ENCODE data around the gene DMPK. TPM values are rescaled to one million over a fixed set of nuclear protein-coding genes. Genes with fewer than 3 reads are reported as not detected.

DMPK gene
- total RNA-seq, 1 donor from 2014 or later, result 284 TPM

DNA sequence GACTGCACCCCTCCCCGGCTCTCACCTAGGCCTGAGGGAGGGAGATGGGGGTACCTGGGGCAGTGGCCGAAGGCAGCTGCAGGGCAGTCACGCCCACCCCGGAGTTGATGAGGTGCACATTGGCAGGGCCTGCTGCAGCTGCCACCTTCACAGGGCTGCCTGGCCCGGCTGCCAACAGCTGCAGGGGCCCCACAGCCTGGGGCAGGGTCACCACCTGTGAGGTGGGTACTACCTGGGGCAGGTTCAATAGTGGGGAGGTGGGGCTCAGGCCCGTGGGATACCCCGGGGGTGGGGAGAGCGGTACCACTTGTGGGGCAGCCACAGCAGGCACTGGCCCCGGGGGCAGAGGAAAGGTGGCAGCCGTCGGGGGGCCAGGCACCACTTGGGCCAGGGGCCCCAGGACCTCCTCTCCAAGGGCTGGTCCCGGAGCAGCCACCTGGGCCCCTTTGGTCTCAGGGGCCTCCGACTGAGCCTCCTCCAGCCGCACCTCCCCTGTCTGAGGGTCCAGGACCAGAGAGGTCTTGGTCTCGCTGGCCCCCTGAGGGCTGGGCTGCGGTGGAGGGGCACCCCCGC, 15.9 kb downstream of the DMPK start:
- peak overlapping the region; percentile 85 for H3K4me3 ChIP-seq
- no peaks in the 10 kb centered on the region for H3K9me3 ChIP-seq (replicated peaks)
- intact Hi-C loops (cut with micrococcal nuclease), result no loop called here
- TF ChIP-seq, protein P1, sequence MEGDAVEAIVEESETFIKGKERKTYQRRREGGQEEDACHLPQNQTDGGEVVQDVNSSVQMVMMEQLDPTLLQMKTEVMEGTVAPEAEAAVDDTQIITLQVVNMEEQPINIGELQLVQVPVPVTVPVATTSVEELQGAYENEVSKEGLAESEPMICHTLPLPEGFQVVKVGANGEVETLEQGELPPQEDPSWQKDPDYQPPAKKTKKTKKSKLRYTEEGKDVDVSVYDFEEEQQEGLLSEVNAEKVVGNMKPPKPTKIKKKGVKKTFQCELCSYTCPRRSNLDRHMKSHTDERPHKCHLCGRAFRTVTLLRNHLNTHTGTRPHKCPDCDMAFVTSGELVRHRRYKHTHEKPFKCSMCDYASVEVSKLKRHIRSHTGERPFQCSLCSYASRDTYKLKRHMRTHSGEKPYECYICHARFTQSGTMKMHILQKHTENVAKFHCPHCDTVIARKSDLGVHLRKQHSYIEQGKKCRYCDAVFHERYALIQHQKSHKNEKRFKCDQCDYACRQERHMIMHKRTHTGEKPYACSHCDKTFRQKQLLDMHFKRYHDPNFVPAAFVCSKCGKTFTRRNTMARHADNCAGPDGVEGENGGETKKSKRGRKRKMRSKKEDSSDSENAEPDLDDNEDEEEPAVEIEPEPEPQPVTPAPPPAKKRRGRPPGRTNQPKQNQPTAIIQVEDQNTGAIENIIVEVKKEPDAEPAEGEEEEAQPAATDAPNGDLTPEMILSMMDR (IDR thresholded peaks at IDR 0.05; ENCODE audit: borderline replicate concordance), result no peak
- H3K27me3 ChIP-seq (ENCODE audit: low read depth), result no peaks in the 10 kb centered on the region
- H3K4me1 ChIP-seq, result peaks cover 69% of the 10 kb centered on the region
- no peak for DNase-seq
- no peaks in the 10 kb centered on the region for H3K36me3 ChIP-seq
- peak overlapping the region; percentile 93 for H3K27ac ChIP-seq (replicated peaks)

DNA sequence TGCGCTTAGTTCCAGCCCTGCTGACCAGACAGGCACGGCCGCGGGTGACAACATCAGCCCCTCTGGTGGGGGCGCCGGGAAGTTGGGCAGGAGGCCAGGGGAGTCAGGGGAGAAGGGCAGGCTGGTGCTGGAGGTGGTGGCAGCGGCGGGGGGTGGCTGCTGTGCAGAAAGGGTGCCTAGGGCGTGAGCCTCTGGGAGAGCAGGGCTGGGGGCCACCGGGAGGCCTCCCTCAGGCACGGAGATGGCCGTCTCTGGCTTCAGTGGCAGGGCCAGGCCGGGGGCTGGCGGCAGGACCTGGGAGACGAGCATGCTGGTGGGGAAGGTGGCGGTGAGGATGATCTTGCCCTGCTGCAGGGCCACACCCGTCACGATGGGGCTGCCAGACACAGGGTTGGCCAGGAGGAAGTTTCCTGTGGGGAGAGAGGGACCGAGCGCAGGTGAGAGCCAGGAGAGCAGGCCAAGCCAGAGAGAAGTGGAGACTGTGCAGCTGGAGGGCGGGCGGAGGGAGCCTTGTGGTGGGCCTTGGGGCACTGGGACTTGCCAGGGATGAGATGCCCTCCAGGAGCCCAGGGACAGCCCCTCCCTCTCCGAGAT, 16.5 kb downstream of the DMPK start:
- Histone ChIP-seq H3K27me3 (ENCODE audit: low read depth) (no peaks in the 10 kb centered on the region), H3K9me3 (replicated peaks) (no peaks in the 10 kb centered on the region), H3K4me1 (peaks cover 63% of the 10 kb centered on the region), H3K4me3 (peak overlapping the region; percentile 85), H3K27ac (replicated peaks) (peak overlapping the region; percentile 93), H3K36me3 (no peaks in the 10 kb centered on the region)
- intact Hi-C loops (cut with micrococcal nuclease), result no loop called here
- no peak for DNase-seq
- TF ChIP-seq, protein P1 (IDR thresholded peaks at IDR 0.05; ENCODE audit: borderline replicate concordance), result no peak

DNA sequence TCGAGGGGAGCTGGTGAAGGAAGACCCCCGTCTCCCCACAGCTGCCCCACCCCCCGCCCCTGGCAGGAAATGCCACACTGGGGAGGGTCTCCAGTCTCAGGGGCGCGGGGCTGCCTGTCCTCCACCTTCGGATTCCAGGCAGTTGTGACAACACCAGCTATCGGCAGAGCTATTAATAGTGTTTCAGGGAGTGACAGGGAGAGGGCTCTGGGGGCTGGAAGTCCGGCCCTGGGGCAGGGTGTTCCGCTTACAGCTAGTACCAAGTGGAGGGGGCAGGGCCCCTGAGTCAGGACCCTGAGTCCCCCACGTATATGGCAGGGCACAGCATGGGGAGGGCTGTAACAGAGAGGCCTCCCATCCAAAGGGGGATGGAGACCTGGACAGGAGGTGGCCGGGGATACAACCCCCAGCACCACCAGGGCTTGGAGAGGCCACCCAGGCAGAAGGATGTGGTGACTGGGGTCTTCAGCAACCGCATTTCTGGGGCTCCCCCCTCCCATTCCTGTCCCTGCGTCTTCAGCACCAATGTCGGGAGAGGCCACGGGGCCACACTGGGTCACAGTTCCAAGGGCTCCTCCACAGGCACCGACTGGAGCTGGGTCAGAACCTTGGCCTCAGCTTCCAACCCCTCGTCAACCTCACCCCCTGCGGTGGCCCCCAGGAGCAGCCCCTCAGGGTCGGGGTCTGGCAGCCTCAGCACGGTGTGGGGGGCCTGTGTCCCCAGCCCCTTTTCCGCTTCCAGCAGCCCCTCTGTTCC, 17.2 kb downstream of the DMPK start:
- Histone ChIP-seq H3K4me1 (peaks cover 61% of the 10 kb centered on the region), H3K4me3 (peak overlapping the region; percentile 85), H3K9me3 (replicated peaks) (no peaks in the 10 kb centered on the region), H3K27ac (replicated peaks) (peak overlapping the region; percentile 93), H3K27me3 (ENCODE audit: low read depth) (no peaks in the 10 kb centered on the region), H3K36me3 (no peaks in the 10 kb centered on the region)
- intact Hi-C loops (cut with micrococcal nuclease), result no loop called here
- TF ChIP-seq, protein P1 (IDR thresholded peaks at IDR 0.05; ENCODE audit: borderline replicate concordance), result no peak
- DNase-seq, result peak; percentile 66

DNA sequence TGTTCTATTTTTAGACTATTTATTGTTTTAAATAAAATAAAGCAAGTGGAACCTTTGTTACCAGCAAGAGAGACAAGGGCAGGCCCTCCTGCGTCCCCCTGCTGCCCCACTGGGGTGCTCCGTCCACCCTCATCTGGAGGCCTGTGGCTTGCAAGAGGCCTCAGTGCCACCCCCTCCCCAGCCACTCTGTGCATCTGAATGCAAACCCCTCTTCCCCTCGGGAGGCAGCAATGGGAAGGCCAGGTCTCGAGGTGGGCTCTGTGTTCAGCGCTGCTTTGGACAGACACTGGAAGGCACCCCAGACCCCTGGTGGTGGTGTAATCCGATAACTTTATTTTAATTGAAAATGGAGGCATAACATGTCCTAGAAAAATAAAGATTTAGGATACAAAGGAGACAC, 17.8 kb downstream of the DMPK start:
- intact Hi-C loops (cut with micrococcal nuclease), result no loop called here
- peak overlapping the region; percentile 93 for H3K27ac ChIP-seq (replicated peaks)
- no peaks in the 10 kb centered on the region for H3K36me3 ChIP-seq
- no peaks in the 10 kb centered on the region for H3K27me3 ChIP-seq (ENCODE audit: low read depth)
- peak overlapping the region; percentile 85 for H3K4me3 ChIP-seq
- no peaks in the 10 kb centered on the region for H3K9me3 ChIP-seq (replicated peaks)
- TF ChIP-seq, protein P1 (IDR thresholded peaks at IDR 0.05; ENCODE audit: borderline replicate concordance), result no peak
- DNase-seq, result no peak
- H3K4me1 ChIP-seq, result peaks cover 55% of the 10 kb centered on the region

DNA sequence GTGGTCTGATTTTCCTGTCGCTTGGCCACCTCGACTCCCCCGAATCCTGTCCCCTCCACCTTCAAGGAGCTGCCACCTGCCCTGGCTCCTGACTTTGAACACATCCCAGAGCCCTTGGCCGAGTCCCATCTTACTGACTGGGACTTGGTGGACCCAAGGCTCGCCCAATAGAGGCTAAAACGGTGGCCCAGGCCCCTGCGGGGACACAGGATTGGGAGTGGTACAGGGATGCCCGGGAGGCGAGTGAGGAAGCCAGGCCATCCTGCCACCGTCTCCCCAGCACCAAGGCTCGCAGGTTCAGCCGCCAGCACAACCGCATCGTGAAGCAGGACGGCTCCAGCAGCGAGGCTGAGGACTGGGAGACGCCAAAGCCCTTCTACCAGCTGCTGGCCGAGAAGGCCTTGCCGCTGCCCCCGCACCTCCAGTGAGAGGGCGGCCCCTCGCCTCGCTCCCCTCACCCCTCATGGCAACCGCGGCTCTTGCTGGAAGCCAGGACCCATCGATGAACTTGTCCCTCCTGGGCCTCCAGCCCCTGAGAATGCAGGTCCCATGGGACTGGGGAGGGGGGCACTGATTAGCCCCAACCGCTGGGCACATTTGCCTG, 18.5 kb downstream of the DMPK start:
- H3K4me1 ChIP-seq, result peaks cover 53% of the 10 kb centered on the region
- intact Hi-C loops (cut with micrococcal nuclease), result no loop called here
- H3K36me3 ChIP-seq, result no peaks in the 10 kb centered on the region
- peak overlapping the region; percentile 93 for H3K27ac ChIP-seq (replicated peaks)
- H3K9me3 ChIP-seq (replicated peaks), result no peaks in the 10 kb centered on the region
- H3K4me3 ChIP-seq, result peak overlapping the region; percentile 85
- TF ChIP-seq, protein P1 (IDR thresholded peaks at IDR 0.05; ENCODE audit: borderline replicate concordance), result no peak
- DNase-seq, result no peak
- no peaks in the 10 kb centered on the region for H3K27me3 ChIP-seq (ENCODE audit: low read depth)
